WTC11 (cell line): ENCODE measurements around the gene CTPS2.

Source experiments
- CBFB ChIP-seq: sonication (generic); formaldehyde crosslinking; IDR thresholded peaks from 2 replicates; pipeline ENCODE4 v1.8.1; 2022; ENCODE audit warnings: mild to moderate bottlenecking, low read depth, missing genetic modification reagents
- CREB1 ChIP-seq: sonication (generic); formaldehyde crosslinking; IDR thresholded peaks from 2 replicates; pipeline ENCODE4 v1.8.0; 2023; ENCODE audit warnings: mild to moderate bottlenecking, missing genetic modification reagents
- CTCF ChIP-seq: fragments of 200-600 bp; IDR thresholded peaks from 2 replicates; pipeline ENCODE4 v1.8.0; 2022; ENCODE audit warnings: antibody characterized with exemption
- ELF4 ChIP-seq: sonication (generic); formaldehyde crosslinking; IDR thresholded peaks from 2 replicates; pipeline ENCODE4 v1.8.1; 2022; ENCODE audit warnings: low read depth, mild to moderate bottlenecking, moderate library complexity, missing genetic modification reagents
- ETV6 ChIP-seq: sonication (generic); formaldehyde crosslinking; IDR thresholded peaks from 2 replicates; pipeline ENCODE4 v1.8.1; 2022; ENCODE audit warnings: mild to moderate bottlenecking, missing genetic modification reagents
- MAX ChIP-seq: sonication (generic); formaldehyde crosslinking; IDR thresholded peaks from 2 replicates; pipeline ENCODE4 v1.8.0; 2022; ENCODE audit warnings: mild to moderate bottlenecking, missing genetic modification reagents
- MXD4 ChIP-seq: fragments of 250-450 bp; sonication (Bioruptor Pico); IDR thresholded peaks from 2 replicates; pipeline ENCODE4 v1.8.0; 2021; ENCODE audit warnings: mild to moderate bottlenecking, moderate library complexity, borderline replicate concordance
- STAT6 ChIP-seq: sonication (generic); formaldehyde crosslinking; conservative IDR thresholded peaks from 2 replicates; pipeline ENCODE4 v1.8.1; 2023; ENCODE audit warnings: mild to moderate bottlenecking, low read depth, missing genetic modification reagents, moderate library complexity
- TCF7 ChIP-seq: sonication (generic); formaldehyde crosslinking; IDR thresholded peaks from 2 replicates; pipeline ENCODE4 v1.8.0; 2022; ENCODE audit warnings: mild to moderate bottlenecking, low read depth, missing genetic modification reagents, moderate library complexity
- USF1 ChIP-seq: sonication (generic); formaldehyde crosslinking; IDR thresholded peaks from 2 replicates; pipeline ENCODE4 v1.8.0; 2022; ENCODE audit warnings: mild to moderate bottlenecking, missing genetic modification reagents
- ZNF423 ChIP-seq: fragments of 250-450 bp; sonication (Bioruptor Pico); IDR thresholded peaks from 2 replicates; pipeline ENCODE4 v2.1.2; 2022; ENCODE audit warnings: mild to moderate bottlenecking, moderate library complexity

GRCh38 chrX:16739574-16739973, 27.1 kb upstream of the CTPS2 start:
- TF ChIP-seq CTCF (no peak), STAT6 (CRISPR knock-in tag) (no peak), CREB1 (CRISPR knock-in tag) (no peak), MAX (CRISPR knock-in tag) (no peak), USF1 (no peak), TCF7 (CRISPR knock-in tag) (no peak), ETV6 (CRISPR knock-in tag) (no peak), ELF4 (CRISPR knock-in tag) (no peak), ZNF423 (no peak), MXD4 (CRISPR knock-in tag) (no peak), CBFB (CRISPR knock-in tag) (no peak)
